Measurements from ENCODE around the gene CRKL.

GRCh38 chr22:20993304-20994127 is 76.3 kb downstream of the CRKL start:
- TF ChIP-seq CTCF (IDR thresholded peaks at IDR 0.05), result no peak
- TF ChIP-seq POLR2A (IDR thresholded peaks at IDR 0.05), result no peak
